GM19043 (cell line): Measurements from ENCODE around the gene XYLT1.

Experiments
- ATAC-seq: cut with Tn5 transposase; IDR thresholded peaks from one replicate; pipeline ENCODE4 v1.9.1; 2021; ENCODE audit warnings: low read depth; ENCODE audit not compliant: unreplicated experiment

The XYLT1 gene

GRCh38 chr16:17238285-17239028 lies 232.3 kb downstream of the XYLT1 start:
- no peak for ATAC-seq

DNA sequence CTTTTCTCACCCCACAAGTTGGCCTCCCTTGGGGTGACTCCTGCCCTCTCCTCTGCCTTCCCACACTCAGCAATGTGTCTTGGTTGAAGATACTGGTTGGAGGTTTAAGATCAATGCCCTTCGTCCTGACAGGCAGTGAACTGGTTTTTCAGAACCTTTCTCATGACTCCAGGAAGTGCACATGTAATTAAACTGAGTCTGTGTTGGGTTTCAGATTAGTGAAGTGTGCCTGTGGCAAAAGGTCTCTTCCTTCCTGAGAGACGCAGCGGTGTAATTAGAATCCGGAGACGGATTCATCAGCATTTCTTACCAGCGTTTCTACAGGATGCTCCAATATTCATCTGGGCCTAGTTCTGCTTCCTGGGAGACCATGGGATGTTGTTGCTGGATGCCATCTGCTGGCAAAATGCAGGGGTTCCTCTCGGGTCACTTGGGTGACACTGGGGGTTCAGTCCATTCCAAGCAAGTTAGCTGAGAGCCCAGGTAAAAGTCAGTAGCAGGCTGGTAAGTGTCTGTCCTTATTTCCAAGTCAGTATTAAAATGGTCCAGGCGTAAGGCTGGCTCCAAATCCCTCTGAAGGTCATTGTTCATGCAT lies 233.3 kb downstream of the XYLT1 start:
- ATAC-seq: no peak

DNA sequence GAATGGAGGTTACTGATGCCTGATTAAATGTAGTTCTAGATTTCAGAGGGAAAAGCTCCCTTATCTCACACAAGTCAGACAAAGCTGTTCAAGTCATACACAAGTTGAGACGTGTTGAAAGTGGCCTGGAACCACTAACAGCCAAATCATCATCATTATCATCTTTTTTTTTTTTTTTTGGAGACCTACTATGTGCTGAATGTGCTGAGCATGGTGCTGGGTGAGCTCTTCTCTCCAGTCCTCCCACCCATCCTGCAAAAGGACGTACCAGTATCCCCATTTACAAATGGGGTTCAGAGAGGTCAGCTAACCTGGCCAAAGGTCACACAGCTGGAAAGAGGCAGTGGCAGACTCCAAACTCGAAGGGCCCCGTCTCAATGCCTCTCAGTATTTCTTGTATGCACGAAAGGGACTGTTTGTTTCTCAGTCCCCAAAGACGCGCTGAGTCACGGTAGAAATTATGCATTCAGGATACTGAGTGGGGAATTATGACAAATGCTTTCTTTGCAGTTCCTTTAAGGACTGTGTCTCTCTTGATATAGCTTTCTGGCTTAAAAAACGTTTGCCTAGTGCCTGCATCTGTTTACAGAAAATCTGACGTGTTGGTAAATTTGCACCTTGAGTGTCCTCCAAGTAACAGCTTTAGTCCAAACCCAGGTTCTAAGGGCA lies 235.5 kb downstream of the XYLT1 start:
- ATAC-seq: no peak

DNA sequence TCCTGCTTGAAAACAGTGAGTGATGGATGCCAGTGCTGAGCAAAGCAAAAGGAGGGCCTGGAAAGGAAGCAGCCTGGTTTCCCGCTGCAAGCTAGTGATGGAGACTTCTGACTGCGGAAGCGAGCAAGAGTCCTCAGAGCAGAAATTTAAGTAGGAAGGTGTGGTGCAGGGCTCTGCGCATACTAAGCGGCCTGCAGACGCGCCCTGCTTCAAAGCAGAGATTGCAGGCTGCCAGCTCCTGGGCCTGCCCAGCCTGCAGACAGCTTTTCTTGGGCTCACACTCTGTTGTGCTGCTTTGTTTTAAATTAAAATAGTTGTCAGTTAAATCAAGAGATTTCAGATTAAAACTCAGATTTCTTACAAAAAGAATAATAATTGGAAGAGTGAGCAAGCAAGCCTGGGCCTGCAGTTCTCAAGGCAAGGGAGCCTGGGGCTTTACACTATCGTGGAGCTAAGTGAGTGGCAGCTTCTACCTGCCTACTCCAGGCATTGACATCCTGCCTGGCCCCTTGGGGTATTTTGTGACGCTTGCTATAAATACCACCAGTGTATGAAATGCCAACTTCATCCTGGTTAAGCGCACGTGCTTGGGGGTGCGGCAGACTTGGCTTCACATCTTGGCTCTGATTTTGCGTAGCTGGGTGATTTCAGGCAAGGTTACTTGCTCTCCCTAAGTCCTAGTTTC lies 237.3 kb downstream of the XYLT1 start:
- no peak for ATAC-seq

GRCh38 chr16:17232487-17232886 lies 238.3 kb downstream of the XYLT1 start:
- ATAC-seq: no peak

- ATAC-seq: no peak
Observed at GRCh38 chr16:17231972-17232371, 238.8 kb downstream of the XYLT1 start.

- no peak for ATAC-seq
Observed at GRCh38 chr16:17230932-17231581, 239.7 kb downstream of the XYLT1 start.

GRCh38 chr16:17229766-17230165 lies 241.0 kb downstream of the XYLT1 start:
- no peak for ATAC-seq

- ATAC-seq: no peak
Observed at GRCh38 chr16:17229131-17229530, 241.6 kb downstream of the XYLT1 start.

DNA sequence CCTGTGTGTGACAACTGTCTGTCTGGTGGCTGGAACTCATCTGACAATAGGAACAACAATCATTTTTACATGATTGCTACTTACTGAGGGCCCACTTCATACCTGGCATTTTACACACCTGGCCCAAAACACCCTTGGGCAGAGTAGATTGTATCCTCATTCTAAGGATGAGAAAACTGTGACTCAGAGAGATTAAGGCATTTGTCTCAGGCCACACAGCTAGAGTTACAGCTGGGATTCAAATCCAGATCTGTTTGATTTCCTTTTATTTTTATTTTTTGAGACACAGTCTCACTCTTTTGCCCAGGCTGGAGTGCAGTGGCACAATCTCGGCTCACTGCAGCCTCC lies 242.1 kb downstream of the XYLT1 start:
- ATAC-seq: no peak

- no peak for ATAC-seq
Observed at GRCh38 chr16:17228048-17228707, 242.6 kb downstream of the XYLT1 start.

- no peak for ATAC-seq
Observed at GRCh38 chr16:17227278-17227677, 243.5 kb downstream of the XYLT1 start.

- ATAC-seq: no peak
Observed at GRCh38 chr16:17225541-17225940, 245.2 kb downstream of the XYLT1 start.

- no peak for ATAC-seq
Observed at GRCh38 chr16:17224879-17225281, 245.9 kb downstream of the XYLT1 start.

- ATAC-seq: no peak
Observed at GRCh38 chr16:17224350-17224749, 246.4 kb downstream of the XYLT1 start.

- ATAC-seq: no peak
Observed at GRCh38 chr16:17223576-17223975, 247.2 kb downstream of the XYLT1 start.

GRCh38 chr16:17222871-17223401 lies 247.8 kb downstream of the XYLT1 start:
- ATAC-seq: no peak

DNA sequence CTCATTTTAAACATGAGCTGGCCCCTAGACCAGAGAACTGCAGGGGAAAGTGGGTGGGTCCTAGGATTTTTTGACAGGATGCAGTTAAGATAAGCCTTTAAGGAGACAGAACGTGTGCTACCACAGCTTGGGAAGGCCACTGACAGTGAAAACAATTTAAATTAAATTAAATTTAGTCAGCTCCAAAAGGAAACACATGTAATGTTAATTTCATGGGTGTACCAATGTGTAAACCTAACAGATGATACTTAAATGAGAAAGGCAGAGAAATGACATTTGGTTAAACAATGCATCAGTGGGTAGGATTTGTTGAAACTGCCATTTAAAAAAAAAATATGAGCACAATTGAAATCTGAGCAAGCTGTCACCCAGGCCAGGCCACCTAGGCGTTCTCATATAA lies 250.8 kb downstream of the XYLT1 start:
- ATAC-seq: no peak

- ATAC-seq: no peak
Observed at GRCh38 chr16:17215936-17216335, 254.8 kb downstream of the XYLT1 start.

DNA sequence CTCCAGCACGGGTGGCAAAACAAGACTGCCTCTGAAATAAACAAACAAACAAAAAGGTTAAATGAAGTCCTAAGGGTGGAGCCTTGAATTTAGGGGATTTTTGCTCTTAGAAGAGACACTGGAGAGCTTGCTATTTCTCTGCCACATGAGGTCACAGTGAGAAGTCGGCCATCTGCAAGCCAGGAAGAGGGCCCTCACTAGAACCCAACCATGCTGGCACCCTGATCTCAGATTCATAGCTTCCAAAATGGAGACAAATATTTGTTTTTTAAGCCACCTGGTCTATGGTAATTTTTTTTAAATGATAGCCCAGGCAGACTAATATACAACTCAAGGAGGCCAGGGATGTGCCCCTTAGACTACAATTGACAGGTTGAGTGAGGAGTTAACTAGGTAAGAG lies 255.5 kb downstream of the XYLT1 start:
- ATAC-seq: no peak
